GM21723 (cell line): ENCODE results near the gene JARID2.

Experiments
- ATAC-seq: cut with Tn5 transposase; IDR thresholded peaks from one replicate; pipeline ENCODE4 v1.9.1; 2021; ENCODE audit warnings: mild to moderate bottlenecking, moderate library complexity; ENCODE audit not compliant: unreplicated experiment

Gene JARID2

GRCh38 chr6:15391500-15391899 is 145.6 kb downstream of the JARID2 start:
- ATAC-seq = no peak

- no peak for ATAC-seq
These were observed 146.3 kb downstream of the JARID2 start for GRCh38 chr6:15392182-15392581.

- no peak for ATAC-seq
These were observed 147.7 kb downstream of the JARID2 start for GRCh38 chr6:15393605-15394004.

- ATAC-seq = no peak
These were observed 149.2 kb downstream of the JARID2 start for GRCh38 chr6:15395087-15395486.

- ATAC-seq = no peak
These were observed 150.9 kb downstream of the JARID2 start for GRCh38 chr6:15396808-15397207.

GRCh38 chr6:15398633-15399275 is 152.9 kb downstream of the JARID2 start:
- peak; percentile 79 for ATAC-seq

- no peak for ATAC-seq
These were observed 154.0 kb downstream of the JARID2 start for GRCh38 chr6:15399641-15400470.

GRCh38 chr6:15400572-15401004 is 154.7 kb downstream of the JARID2 start:
- ATAC-seq = no peak

- no peak for ATAC-seq
These were observed 155.3 kb downstream of the JARID2 start for GRCh38 chr6:15401120-15401519.

- no peak for ATAC-seq
These were observed 155.9 kb downstream of the JARID2 start for GRCh38 chr6:15401769-15402250.

GRCh38 chr6:15402406-15403045 is 156.7 kb downstream of the JARID2 start:
- no peak for ATAC-seq

- no peak for ATAC-seq
These were observed 157.4 kb downstream of the JARID2 start for GRCh38 chr6:15403094-15403755.

- ATAC-seq = no peak
These were observed 158.8 kb downstream of the JARID2 start for GRCh38 chr6:15404685-15404980.

- no peak for ATAC-seq
These were observed 159.5 kb downstream of the JARID2 start for GRCh38 chr6:15405129-15406068.

- no peak for ATAC-seq
These were observed 160.6 kb downstream of the JARID2 start for GRCh38 chr6:15406452-15406851.

- no peak for ATAC-seq
These were observed 162.1 kb downstream of the JARID2 start for GRCh38 chr6:15408008-15408407.

GRCh38 chr6:15408758-15409157 is 162.9 kb downstream of the JARID2 start:
- peak; percentile 44 for ATAC-seq

GRCh38 chr6:15409301-15410125 is 163.6 kb downstream of the JARID2 start:
- no peak for ATAC-seq

GRCh38 chr6:15410126-15410391 is 164.2 kb downstream of the JARID2 start:
- ATAC-seq = no peak

GRCh38 chr6:15410752-15411151 is 164.9 kb downstream of the JARID2 start:
- no peak for ATAC-seq
